SK-N-SH (cell line): Measurements from ENCODE around the gene CD34. TPM values are rescaled to one million over a fixed set of nuclear protein-coding genes. Genes with fewer than 3 reads are reported as not detected.

ENCODE experiments used
- CTCF ChIA-PET: fragments of 300-600, 350-600 bp; formaldehyde crosslinking; extraction: SDS; loops from one replicate; lab custom pipeline; 2021; lab: Yijun Ruan, JAX
- POLR2A ChIA-PET: fragments of 350-600 bp; sonication (Branson Sonifier 250); formaldehyde crosslinking; extraction: SDS; loops from one replicate; lab custom pipeline; 2020; ENCODE audit warnings: antibody characterized with exemption, inconsistent platforms; lab: Yijun Ruan, JAX
- DNase-seq: peaks from one replicate; pipeline ENCODE4 v3.0.0; 2012
- H2AFZ ChIP-seq: fragments of 200-600 bp; sonication (generic); 2 replicates; pipeline ENCODE4 v1.8.1; 2016; ENCODE audit warnings: antibody characterized with exemption, mild to moderate bottlenecking, low read depth
- H3F3A ChIP-seq: fragments of 200-600 bp; sonication (generic); replicated peaks from 2 replicates; pipeline ENCODE3; 2016; ENCODE audit warnings: antibody characterized with exemption, mild to moderate bottlenecking; ENCODE audit not compliant: insufficient read depth
- H3K27ac ChIP-seq, 2 experiments: fragments of 200-500 bp in 1 of 2; fragments of 200-600 bp in 1 of 2; sonication (Bioruptor generic) in 1 of 2; sonication (generic), shearing (Covaris generic) in 1 of 2; 2 replicates each; pipeline versions ENCODE4 v1.5.1 to v1.6.1; 2014 to 2016; ENCODE audit warnings: low read depth in 2 of 2, inconsistent platforms in 1 of 2, low read length in 1 of 2, mild to moderate bottlenecking in 1 of 2, mixed read lengths in 1 of 2
- H3K27me3 ChIP-seq: fragments of 200-600 bp; sonication (generic), shearing (Covaris generic); 2 replicates; pipeline ENCODE4 v1.6.1; 2016; ENCODE audit warnings: mixed run types; ENCODE audit not compliant: insufficient read depth
- H3K36me3 ChIP-seq, 2 experiments: fragments of 200-500 bp in 1 of 2; fragments of 200-600 bp in 1 of 2; sonication (Bioruptor generic) in 1 of 2; sonication (generic) in 1 of 2; replicated peaks in 1 of 2; 2 replicates each; pipeline versions ENCODE3 to v1.5.1; 2014 to 2016; ENCODE audit warnings: low read length in 1 of 2, mild to moderate bottlenecking in 1 of 2; ENCODE audit not compliant: insufficient read depth in 2 of 2, control insufficient read depth in 1 of 2
- H3K4me1 ChIP-seq, 2 experiments: fragments of 200-500 bp in 1 of 2; fragments of 200-600 bp in 1 of 2; sonication (Bioruptor generic) in 1 of 2; sonication (generic), shearing (Covaris generic) in 1 of 2; 2 replicates each; pipeline versions ENCODE4 v1.5.1 to v1.6.1; 2014 to 2016; ENCODE audit warnings: low read depth in 1 of 2, low read length in 1 of 2, mixed run types in 1 of 2; ENCODE audit not compliant: insufficient read depth in 2 of 2, control insufficient read depth in 1 of 2
- H3K4me2 ChIP-seq: fragments of 200-600 bp; sonication (generic), shearing (Covaris generic); 2 replicates; pipeline ENCODE4 v1.6.1; 2017; ENCODE audit warnings: mixed run types
- H3K4me3 ChIP-seq, 2 experiments: fragments of 200-500 bp in 1 of 2; fragments of 200-600 bp in 1 of 2; sonication (Bioruptor generic) in 1 of 2; sonication (generic), shearing (Covaris generic) in 1 of 2; 2 replicates each; pipeline versions ENCODE4 v1.5.1 to v1.8.1; 2014 to 2016; ENCODE audit warnings: low read depth in 2 of 2, inconsistent platforms in 1 of 2, low read length in 1 of 2, mild to moderate bottlenecking in 1 of 2, mixed read lengths in 1 of 2, moderate library complexity in 1 of 2
- H3K79me2 ChIP-seq: fragments of 200-600 bp; sonication (generic); 2 replicates; pipeline ENCODE4 v1.8.1; 2017; ENCODE audit warnings: mild to moderate bottlenecking; ENCODE audit not compliant: insufficient read depth
- H3K9ac ChIP-seq: fragments of 200-600 bp; sonication (generic); 2 replicates; pipeline ENCODE4 v1.6.1; 2017; ENCODE audit warnings: mixed run types
- H3K9me2 ChIP-seq: fragments of 200-600 bp; sonication (generic); 2 replicates; pipeline ENCODE4 v1.6.1; 2017; ENCODE audit warnings: mixed run types
- H3K9me3 ChIP-seq: fragments of 200-600 bp; sonication (generic); 2 replicates; pipeline ENCODE4 v1.6.1; 2017; ENCODE audit warnings: mixed run types, mild to moderate bottlenecking, moderate library complexity
- H4K20me1 ChIP-seq: fragments of 200-600 bp; sonication (generic); 2 replicates; pipeline ENCODE4 v1.6.1; 2017; ENCODE audit warnings: mild to moderate bottlenecking, mixed run types; ENCODE audit not compliant: insufficient read depth
- CTCF ChIP-seq: fragments of 200-600 bp; sonication (generic); IDR thresholded peaks from 2 replicates; pipeline ENCODE4 v1.6.1; 2017; ENCODE audit warnings: antibody characterized with exemption, mild to moderate bottlenecking, moderate library complexity
- ELF1 ChIP-seq: IDR thresholded peaks from 2 replicates; pipeline ENCODE4 v1.4.0; 2012
- EP300 ChIP-seq, 2 experiments: IDR thresholded peaks; 2 replicates each; pipeline versions ENCODE4 v1.4.0 to v1.6.1; 2012; ENCODE audit warnings: borderline replicate concordance in 1 of 2, low read depth in 1 of 2, low read length in 1 of 2
- FOXJ3 ChIP-seq: sonication (generic); formaldehyde crosslinking; IDR thresholded peaks from 2 replicates; pipeline ENCODE4 v1.5.1; 2020; ENCODE audit warnings: mild to moderate bottlenecking, missing genetic modification reagents
- IRF3 ChIP-seq: fragments of 150-350 bp; IDR thresholded peaks from 2 replicates; pipeline ENCODE4 v1.6.1; 2016; ENCODE audit warnings: mild to moderate bottlenecking, low read depth, low read length
- JUND ChIP-seq: IDR thresholded peaks from 2 replicates; pipeline ENCODE4 v1.4.0; 2012
- MAX ChIP-seq: IDR thresholded peaks from 2 replicates; pipeline ENCODE4 v1.4.0; 2012; ENCODE audit warnings: low read depth
- MXI1 ChIP-seq: IDR thresholded peaks from 2 replicates; pipeline ENCODE4 v1.6.1; 2012; ENCODE audit warnings: mild to moderate bottlenecking, low read depth, low read length, improper control_type of control experiment
- NFIC ChIP-seq: IDR thresholded peaks from 2 replicates; pipeline ENCODE4 v1.4.0; 2012; ENCODE audit warnings: borderline replicate concordance
- PBX3 ChIP-seq: IDR thresholded peaks from 2 replicates; pipeline ENCODE4; 2012
- REST ChIP-seq: IDR thresholded peaks from 2 replicates; pipeline ENCODE4 v1.6.1; 2012; ENCODE audit warnings: mild to moderate bottlenecking, low read depth, low read length, moderate library complexity
- RFX5 ChIP-seq: IDR thresholded peaks from 2 replicates; pipeline ENCODE4 v1.6.1; 2012; ENCODE audit warnings: mild to moderate bottlenecking, improper control_type of control experiment, low read length
- SIN3A ChIP-seq: IDR thresholded peaks from 2 replicates; pipeline ENCODE4 v1.6.1; 2012; ENCODE audit warnings: low read depth, mild to moderate bottlenecking, low read length, moderate library complexity, borderline replicate concordance
- TAF1 ChIP-seq: IDR thresholded peaks from 2 replicates; pipeline ENCODE4 v1.6.1; 2012; ENCODE audit warnings: low read depth, mild to moderate bottlenecking, low read length, moderate library complexity, borderline replicate concordance
- TCF12 ChIP-seq: IDR thresholded peaks from 2 replicates; pipeline ENCODE4 v1.4.0; 2012
- USF1 ChIP-seq: IDR thresholded peaks from 2 replicates; pipeline ENCODE4 v1.4.0; 2012; ENCODE audit warnings: low read depth, borderline replicate concordance
- WGBS: methylation state at CpG from one replicate; pipeline ENCODE4 v1.1.6; 2017; ENCODE audit warnings: low lambda C conversion rate; 5-methylcytosine and 5-hydroxymethylcytosine counted together
- polyA plus RNA-seq, 3 experiments: library from polyadenylated mRNA; depleted of rRNA; stranded (reverse); fragments of >200 nt; gene quantifications; 2 replicates each; pipeline ENCODE4 v1.2.3, GENCODE V29; 2012

The CD34 gene
- polyA plus RNA-seq, 1 of the 3 experiments (the other 2 are of a cell fraction) = 0.59 TPM

GRCh38 chr1:207845109-207845508, 65.8 kb downstream of the CD34 start:
- ChIA-PET CTCF (interaction anchor here (1.3 kb wide), 1 partner anchor 23 kb away, joined by 4 read pairs; no protein-coding TSS in a partner anchor), POLR2A (no interaction called here)

More at GRCh38 chr1:207845109-207845508, 65.8 kb downstream of the CD34 start:
- Histone ChIP-seq H3K9ac (no peak overlapping the region), H3K27ac (no peak overlapping the region), H3K4me3 (no peak overlapping the region), H2AFZ (no peak overlapping the region), H3K9me3 (no peaks in the 10 kb centered on the region), H3K9me2 (no peaks in the 10 kb centered on the region), H3F3A (no peaks in the 10 kb centered on the region), H3K4me2 (no peak overlapping the region), H3K27me3 (no peaks in the 10 kb centered on the region), H3K36me3 (no peaks in the 10 kb centered on the region), H4K20me1 (no peaks in the 10 kb centered on the region), H3K79me2 (0 out of 2 replicates have a peak, but pooled peaks cover 5% of the 10 kb centered on the region), H3K4me1 (no peaks in the 10 kb centered on the region)
- TF ChIP-seq ELF1 = no peak
- TF ChIP-seq JUND = no peak
- no peak for TF ChIP-seq FOXJ3
- TF ChIP-seq TCF12 = no peak
- no peak for TF ChIP-seq MXI1
- no peak for TF ChIP-seq TAF1
- TF ChIP-seq MAX = no peak
- TF ChIP-seq USF1 = no peak
- TF ChIP-seq PBX3 = no peak
- TF ChIP-seq REST = no peak
- no peak for TF ChIP-seq IRF3
- TF ChIP-seq NFIC = no peak
- no peak for TF ChIP-seq CTCF
- TF ChIP-seq EP300 (IDR thresholded peaks at IDR 0.05; ENCODE audit: borderline replicate concordance in 1 of 2, low read depth in 1 of 2, low read length in 1 of 2) = no peak
- TF ChIP-seq RFX5 = no peak
- no peak for TF ChIP-seq SIN3A
- DNase-seq = no peak
- 94% methylated on average over 6 of the region's 6 CpGs for WGBS
